GM19324 (cell line): ENCODE measurements around the gene QSOX2.

Source experiments
- ATAC-seq: cut with Tn5 transposase; IDR thresholded peaks from one replicate; pipeline ENCODE4 v1.9.1; 2021; ENCODE audit warnings: mild to moderate bottlenecking, moderate library complexity; ENCODE audit not compliant: unreplicated experiment, low FRiP score

Gene QSOX2

GRCh38 chr9:136179761-136180160 lies 65.9 kb downstream of the QSOX2 start:
- no peak for ATAC-seq

GRCh38 chr9:136179101-136179616 lies 66.5 kb downstream of the QSOX2 start:
- ATAC-seq, result no peak

GRCh38 chr9:136178773-136179075 lies 66.9 kb downstream of the QSOX2 start:
- no peak for ATAC-seq

- no peak for ATAC-seq
Measured at GRCh38 chr9:136178061-136178772, 67.4 kb downstream of the QSOX2 start.

- no peak for ATAC-seq
Measured at GRCh38 chr9:136177224-136177623, 68.4 kb downstream of the QSOX2 start.

- ATAC-seq, result no peak
Measured at GRCh38 chr9:136175616-136176197, 69.9 kb downstream of the QSOX2 start.

- ATAC-seq, result no peak
Measured at GRCh38 chr9:136174779-136175615, 70.6 kb downstream of the QSOX2 start.

- ATAC-seq, result no peak
Measured at GRCh38 chr9:136173648-136174290, 71.8 kb downstream of the QSOX2 start.

GRCh38 chr9:136172412-136173079 lies 73.1 kb downstream of the QSOX2 start:
- no peak for ATAC-seq

- no peak for ATAC-seq
Measured at GRCh38 chr9:136171801-136172411, 73.7 kb downstream of the QSOX2 start.

- ATAC-seq, result no peak
Measured at GRCh38 chr9:136171009-136171800, 74.4 kb downstream of the QSOX2 start.

GRCh38 chr9:136170006-136170901 lies 75.4 kb downstream of the QSOX2 start:
- no peak for ATAC-seq

GRCh38 chr9:136169495-136169894 lies 76.1 kb downstream of the QSOX2 start:
- no peak for ATAC-seq

- no peak for ATAC-seq
Measured at GRCh38 chr9:136163248-136163850, 82.3 kb downstream of the QSOX2 start.

GRCh38 chr9:136160995-136161610 lies 84.5 kb downstream of the QSOX2 start:
- ATAC-seq, result no peak

- no peak for ATAC-seq
Measured at GRCh38 chr9:136160381-136160841, 85.2 kb downstream of the QSOX2 start.

GRCh38 chr9:136159851-136160250 lies 85.8 kb downstream of the QSOX2 start:
- ATAC-seq, result no peak
